H1 (cell line): Measurements from ENCODE around the gene PDPK1. TPM values are rescaled to one million over a fixed set of nuclear protein-coding genes. Genes with fewer than 3 reads are reported as not detected.

ENCODE experiments used
- CTCF ChIA-PET: fragments of 300-600 bp; sonication (Branson Sonifier 250); formaldehyde crosslinking; loops from one replicate; lab custom pipeline; 2021; ENCODE audit not compliant: partially characterized antibody; lab: Charles Lee
- POLR2A ChIA-PET: fragments of 300-600 bp; sonication (Branson Sonifier 250); formaldehyde crosslinking; loops from one replicate; lab custom pipeline; 2021; ENCODE audit warnings: inconsistent platforms; ENCODE audit not compliant: partially characterized antibody; lab: Charles Lee
- DNase-seq, 2 experiments: peaks; one replicate each; pipeline versions ENCODE4 v3.0.0 to v3.0.0-alpha.2; 2010 to 2022; ENCODE audit warnings: low spot score in 2 of 2, low read depth in 1 of 2, mixed read lengths in 1 of 2
- FAIRE-seq: peaks from 2 replicates; lab custom pipeline; 2011; peaks lifted over from hg19 to GRCh38; lab: Jason Lieb, UNC
- H2AFZ ChIP-seq: 2 replicates; pipeline ENCODE4 v1.8.1; 2012; ENCODE audit warnings: low read length, inconsistent platforms
- H2AK5ac ChIP-seq: 2 replicates; pipeline ENCODE4 v1.6.1; 2013; ENCODE audit warnings: low read depth, low read length
- H2BK120ac ChIP-seq: replicated peaks from 2 replicates; pipeline ENCODE3; 2013; ENCODE audit warnings: low read depth, low read length, inconsistent platforms
- H2BK12ac ChIP-seq: 2 replicates; pipeline ENCODE4 v1.6.1; 2013; ENCODE audit warnings: low read depth, low read length
- H2BK15ac ChIP-seq: 2 replicates; pipeline ENCODE4 v1.6.1; 2013; ENCODE audit warnings: low read length
- H2BK20ac ChIP-seq: 2 replicates; pipeline ENCODE4 v1.6.1; 2013; ENCODE audit warnings: low read length
- H2BK5ac ChIP-seq: 2 replicates; pipeline ENCODE4 v1.6.1; 2013; ENCODE audit warnings: low read depth, low read length
- H3K14ac ChIP-seq: 2 replicates; pipeline ENCODE4 v1.6.1; 2013; ENCODE audit warnings: inconsistent platforms; ENCODE audit not compliant: insufficient read length
- H3K18ac ChIP-seq: 2 replicates; pipeline ENCODE4 v1.6.1; 2013; ENCODE audit warnings: low read length; ENCODE audit errors: extremely low read depth
- H3K23ac ChIP-seq: 2 replicates; pipeline ENCODE4 v1.6.1; 2013; ENCODE audit warnings: inconsistent platforms; ENCODE audit not compliant: insufficient read length
- H3K23me2 ChIP-seq: 2 replicates; pipeline ENCODE4 v1.6.1; 2013; ENCODE audit warnings: low read depth, low read length
- H3K27ac ChIP-seq: 2 replicates; pipeline ENCODE4 v1.6.1; 2011; ENCODE audit warnings: low read depth, low read length, inconsistent platforms
- H3K27me3 ChIP-seq, 4 experiments: replicated peaks in 1 of 4; 1 replicate in 1 of 4; 2 replicates in 3 of 4; pipeline versions ENCODE4 v1.6.1 to v1.8.1; 2011 to 2013; ENCODE audit warnings: low read length in 3 of 4, mild to moderate bottlenecking in 3 of 4, inconsistent platforms in 2 of 4, mixed read lengths in 2 of 4, moderate library complexity in 1 of 4; ENCODE audit not compliant: control insufficient read depth in 3 of 4, insufficient read depth in 3 of 4; ENCODE audit errors: extremely low read depth in 1 of 4
- H3K36me3 ChIP-seq, 4 experiments: 2 replicates each; pipeline versions ENCODE4 v1.6.1 to v1.8.1; 2011 to 2013; ENCODE audit warnings: mild to moderate bottlenecking in 4 of 4, low read length in 3 of 4, moderate library complexity in 2 of 4, control low read depth in 1 of 4, inconsistent platforms in 1 of 4; ENCODE audit not compliant: insufficient read depth in 4 of 4, control insufficient read depth in 2 of 4
- H3K4ac ChIP-seq: replicated peaks from 2 replicates; pipeline ENCODE3; 2013; ENCODE audit warnings: low read length, low read depth, mixed read lengths, inconsistent platforms; ENCODE audit not compliant: insufficient read length
- H3K4me1 ChIP-seq, 4 experiments: replicated peaks in 1 of 4; 1 replicate in 1 of 4; 2 replicates in 3 of 4; pipeline versions ENCODE4 v1.6.1 to v1.8.1; 2011 to 2013; ENCODE audit warnings: low read length in 3 of 4, inconsistent platforms in 2 of 4, mixed read lengths in 1 of 4; ENCODE audit not compliant: insufficient read depth in 4 of 4, control insufficient read depth in 3 of 4
- H3K4me2 ChIP-seq, 2 experiments: 2 replicates each; pipeline versions ENCODE4 v1.6.1 to v1.8.1; 2011 to 2013; ENCODE audit warnings: low read depth in 2 of 2, low read length in 2 of 2, control low read depth in 1 of 2, inconsistent platforms in 1 of 2, mild to moderate bottlenecking in 1 of 2; ENCODE audit not compliant: insufficient read depth in 1 of 2
- H3K4me3 ChIP-seq, 4 experiments: fragments of 200-600, 300-600 bp in 1 of 4; sonication (generic), shearing (Covaris generic), sonication (Bioruptor Twin) in 1 of 4; 2 replicates each; pipeline versions ENCODE4 v1.5.1 to v1.8.1; 2011 to 2016; ENCODE audit warnings: low read length in 4 of 4, low read depth in 3 of 4, control low read depth in 2 of 4, inconsistent platforms in 2 of 4, mild to moderate bottlenecking in 2 of 4, mixed read lengths in 1 of 4, moderate library complexity in 1 of 4; ENCODE audit not compliant: insufficient read depth in 2 of 4; ENCODE audit errors: extremely low read depth in 1 of 4
- H3K56ac ChIP-seq: replicated peaks from 2 replicates; pipeline ENCODE3; 2013; ENCODE audit warnings: low read depth, mild to moderate bottlenecking, mixed read lengths, low read length, inconsistent platforms; ENCODE audit not compliant: insufficient read length
- H3K79me1 ChIP-seq: 2 replicates; pipeline ENCODE4 v1.6.1; 2013; ENCODE audit warnings: low read depth, low read length, control low read depth
- H3K79me2 ChIP-seq, 2 experiments: 2 replicates each; pipeline versions ENCODE4 v1.6.1 to v1.8.1; 2012 to 2013; ENCODE audit warnings: low read length in 2 of 2, mild to moderate bottlenecking in 2 of 2, inconsistent platforms in 1 of 2; ENCODE audit not compliant: insufficient read depth in 2 of 2, control insufficient read depth in 1 of 2
- H3K9ac ChIP-seq, 4 experiments: replicated peaks in 1 of 4; 1 replicate in 1 of 4; 2 replicates in 3 of 4; pipeline versions ENCODE4 v1.6.1 to v1.8.1; 2011 to 2013; ENCODE audit warnings: low read depth in 3 of 4, low read length in 3 of 4, control low read depth in 2 of 4, mild to moderate bottlenecking in 2 of 4, moderate library complexity in 2 of 4, inconsistent platforms in 1 of 4; ENCODE audit errors: extremely low read depth in 1 of 4
- H3K9me3 ChIP-seq, 2 experiments: 2 replicates each; pipeline versions ENCODE4 v1.6.1 to v1.8.1; 2012 to 2013; ENCODE audit warnings: mild to moderate bottlenecking in 2 of 2, moderate library complexity in 2 of 2, control low read depth in 1 of 2, inconsistent platforms in 1 of 2, low read depth in 1 of 2, low read length in 1 of 2, mixed read lengths in 1 of 2; ENCODE audit not compliant: insufficient read depth in 2 of 2
- H4K20me1 ChIP-seq, 2 experiments: replicated peaks in 1 of 2; 2 replicates each; pipeline versions ENCODE3 to v1.8.1; 2011 to 2013; ENCODE audit warnings: inconsistent platforms in 2 of 2, low read length in 2 of 2, mild to moderate bottlenecking in 1 of 2; ENCODE audit not compliant: insufficient read depth in 2 of 2, control insufficient read depth in 1 of 2
- H4K5ac ChIP-seq: 2 replicates; pipeline ENCODE4 v1.6.1; 2013; ENCODE audit warnings: low read length, low read depth, mixed read lengths, inconsistent platforms; ENCODE audit not compliant: insufficient read length
- H4K8ac ChIP-seq: 2 replicates; pipeline ENCODE4 v1.8.0; 2013; ENCODE audit warnings: mild to moderate bottlenecking, moderate library complexity, low read length, inconsistent platforms; ENCODE audit not compliant: insufficient read depth; ENCODE audit errors: extremely low read depth
- H4K91ac ChIP-seq: replicated peaks from 2 replicates; pipeline ENCODE3; 2013; ENCODE audit warnings: low read length, mixed read lengths, inconsistent platforms; ENCODE audit not compliant: insufficient read length
- CHD1 ChIP-seq: IDR thresholded peaks from 2 replicates; pipeline ENCODE4 v1.6.1; 2012; ENCODE audit warnings: low read depth, low read length, improper control_type of control experiment
- GABPA ChIP-seq: IDR thresholded peaks from 2 replicates; pipeline ENCODE4 v1.6.1; 2011; ENCODE audit warnings: mild to moderate bottlenecking, low read length, moderate library complexity, borderline replicate concordance; ENCODE audit not compliant: insufficient read depth
- GTF2F1 ChIP-seq: IDR thresholded peaks from 2 replicates; pipeline ENCODE4 v1.6.1; 2012; ENCODE audit warnings: low read depth, low read length, improper control_type of control experiment, borderline replicate concordance
- MAFK ChIP-seq: IDR thresholded peaks from 2 replicates; pipeline ENCODE4 v1.6.1; 2012; ENCODE audit warnings: low read depth, mild to moderate bottlenecking, improper control_type of control experiment, low read length
- NRF1 ChIP-seq: IDR thresholded peaks from 2 replicates; pipeline ENCODE4 v1.6.1; 2011; ENCODE audit warnings: mild to moderate bottlenecking, low read depth, low read length, improper control_type of control experiment
- POLR2AphosphoS5 ChIP-seq: IDR thresholded peaks from 2 replicates; pipeline ENCODE4 v1.6.1; 2011; ENCODE audit warnings: low read depth, low read length
- SP1 ChIP-seq: IDR thresholded peaks from 2 replicates; pipeline ENCODE4 v1.6.1; 2011; ENCODE audit warnings: low read depth, low read length
- SP4 ChIP-seq: IDR thresholded peaks from 2 replicates; pipeline ENCODE4 v1.6.1; 2012; ENCODE audit warnings: low read length, inconsistent platforms
- SUZ12 ChIP-seq: fragments of 200-600 bp; sonication (generic); IDR thresholded peaks from 2 replicates; pipeline ENCODE4 v1.6.1; 2012; ENCODE audit warnings: mild to moderate bottlenecking, inconsistent platforms, low read length, moderate library complexity, mixed read lengths
- TAF7 ChIP-seq: optimal IDR thresholded peaks from 2 replicates; pipeline ENCODE3; 2011; ENCODE audit warnings: low read depth, mild to moderate bottlenecking, inconsistent platforms, low read length, moderate library complexity, borderline replicate concordance
- USF2 ChIP-seq: IDR thresholded peaks from 2 replicates; pipeline ENCODE4 v1.6.1; 2011; ENCODE audit warnings: low read length, improper control_type of control experiment
- WGBS, 2 experiments: shearing (Covaris generic) in 1 of 2; methylation state at CpG; one replicate each; pipeline versions ENCODE4 v1.1.6 to v1.1.7; 2013 to 2015; ENCODE audit warnings: low lambda C conversion rate in 2 of 2, mixed read lengths in 2 of 2, inconsistent platforms in 1 of 2, low coverage in 1 of 2, missing lambda C conversion rate in 1 of 2; ENCODE audit not compliant: insufficient replicate concordance in 2 of 2, insufficient coverage in 1 of 2, insufficient read length in 1 of 2; ENCODE audit errors: extremely low coverage in 1 of 2, missing lambda C conversion rate in 1 of 2; 5-methylcytosine and 5-hydroxymethylcytosine counted together
- polyA plus RNA-seq, 7 experiments: library from polyadenylated mRNA; depleted of rRNA in 3 of 7; stranded (reverse) in 5 of 7; unstranded in 2 of 7; fragments of >200 nt in 5 of 7; fragments of 200-250 nt in 2 of 7; gene quantifications; 1 replicate in 5 of 7; 2 replicates in 1 of 7; 4 replicates in 1 of 7; pipeline versions ENCODE4 v1.2.1 to v1.2.3, GENCODE V29; 2011 to 2013; ENCODE audit warnings: missing spikeins in 2 of 7, mixed read lengths in 2 of 7
- total RNA-seq: library from RNA; stranded (reverse); fragmentation: NEBNext Ultra II Directional; extraction: Animal tissue kit (Norgen Biotek cat#: 25700); gene quantifications from 2 replicates; pipeline ENCODE4 v1.2.1, GENCODE V29; 2021

Gene PDPK1
- total and polyA plus RNA-seq, 2 of the 8 experiments (the other 6 are each of a cell fraction or from before 2014, with no cell fraction given) = 17.1 to 27.8 TPM

GRCh38 chr16:2505695-2506094 lies 32.1 kb upstream of the PDPK1 start:
- H4K8ac ChIP-seq = no peak overlapping the region
- peaks cover 0 to 15% (median 9%) of the 10 kb centered on the region in 4 experiments; a peak in 6 of 7 replicates for H3K4me1 ChIP-seq
- no peaks in the 10 kb centered on the region for H3K9me3 ChIP-seq
- H3K79me2 ChIP-seq = no peaks in the 10 kb centered on the region
- H3K56ac ChIP-seq = no peak overlapping the region
- no peaks in the 10 kb centered on the region for H3K79me1 ChIP-seq
- H2AFZ ChIP-seq = no peak overlapping the region
- no peak overlapping the region for H2BK120ac ChIP-seq
- no peak overlapping the region for H4K5ac ChIP-seq
- no peak overlapping the region for H4K91ac ChIP-seq
- WGBS, 2 experiments = 90% methylated on average over 14 of the region's 14 CpGs; no CpG with 5 or more reads in 1 of the 2 experiments
- POLR2A ChIA-PET = no interaction called here
- TF ChIP-seq USF2 = no peak
- TF ChIP-seq GTF2F1 = no peak
- TF ChIP-seq MAFK = no peak
- TF ChIP-seq SP4 = no peak
- no peak for TF ChIP-seq GABPA
- no peak for TF ChIP-seq NRF1
- no peak for TF ChIP-seq CHD1
- no peak for TF ChIP-seq TAF7
- no peak for TF ChIP-seq POLR2AphosphoS5
- TF ChIP-seq SUZ12 = no peak
- no peak for TF ChIP-seq SP1
- TF ChIP-seq, all 59 proteins: peak for 0
- FAIRE-seq = no peak
- Histone ChIP-seq H3K36me3 (no peaks in the 10 kb centered on the region), H2BK20ac (no peak overlapping the region), H3K27ac (no peak overlapping the region), H2AK5ac (no peak overlapping the region), H3K14ac (no peak overlapping the region), H2BK15ac (no peak overlapping the region), H3K4me2 (no peak overlapping the region), H3K27me3 (peaks cover 0 to 3% (median 0%) of the 10 kb centered on the region in 4 experiments; a peak in 2 of 7 replicates), H3K18ac (no peak overlapping the region), H4K20me1 (peaks cover 2% of the 10 kb centered on the region in 2 experiments), H3K23ac (no peak overlapping the region), H2BK5ac (no peak overlapping the region), H3K4me3 (no peak overlapping the region), H2BK12ac (no peak overlapping the region), H3K4ac (no peak overlapping the region), H3K23me2 (no peaks in the 10 kb centered on the region), H3K9ac (no peak overlapping the region)
- no peak for DNase-seq
- CTCF ChIA-PET = interaction anchor here (0.8 kb wide), 1 partner anchor 209 kb away, joined by 3 read pairs; no protein-coding TSS in a partner anchor
